NCI-H748 (cell line): ENCODE data around the gene CAPN1.
"Not testable (repeated sequence)": the region's sequence is repeated elsewhere in the genome, so short reads cannot be mapped to it uniquely, and the experiment has no call there.

Experiments
- DNase-seq: peaks from one replicate; lab custom pipeline; 2025; ENCODE audit not compliant: unreplicated experiment; lab: John Stamatoyannopoulos, UW

Gene CAPN1

DNA sequence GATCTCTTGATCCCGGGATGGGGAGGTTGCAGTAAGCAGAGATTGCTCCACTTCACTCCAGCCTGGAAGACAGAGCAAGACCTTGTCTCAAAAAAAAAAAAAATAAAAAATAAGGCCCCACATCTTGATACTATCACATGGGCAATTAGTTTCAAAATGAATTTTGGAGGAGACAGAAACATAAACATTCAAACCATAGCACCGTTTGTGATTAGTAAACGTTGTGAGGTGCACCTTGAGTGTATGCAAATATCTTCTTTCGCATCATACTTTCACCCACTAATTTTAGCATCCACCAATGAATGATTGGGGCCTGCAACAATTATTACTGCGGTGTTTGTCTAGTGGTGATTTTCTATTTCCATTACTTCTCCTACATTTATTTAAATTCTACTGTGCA lies 22.7 kb upstream of the CAPN1 start:
- no peak for DNase-seq

DNA sequence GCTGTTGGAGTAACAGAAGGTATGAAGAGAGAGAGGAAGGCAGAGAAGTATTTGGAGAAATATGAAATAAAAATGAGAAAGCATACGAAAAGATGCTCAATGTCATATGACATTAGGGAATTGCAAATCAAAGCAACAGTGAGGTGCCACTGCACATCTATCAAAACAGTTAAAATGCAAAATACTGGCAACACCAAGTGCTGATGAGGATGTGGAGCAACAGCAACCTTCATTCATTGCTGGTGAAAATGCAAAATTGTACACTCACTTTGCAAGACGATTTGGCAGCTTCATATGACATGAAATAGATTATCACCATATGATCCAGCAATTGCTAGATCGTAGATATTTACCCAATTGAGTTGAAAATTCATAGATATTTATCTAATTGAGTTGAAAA lies 21.1 kb upstream of the CAPN1 start:
- no peak for DNase-seq

DNA sequence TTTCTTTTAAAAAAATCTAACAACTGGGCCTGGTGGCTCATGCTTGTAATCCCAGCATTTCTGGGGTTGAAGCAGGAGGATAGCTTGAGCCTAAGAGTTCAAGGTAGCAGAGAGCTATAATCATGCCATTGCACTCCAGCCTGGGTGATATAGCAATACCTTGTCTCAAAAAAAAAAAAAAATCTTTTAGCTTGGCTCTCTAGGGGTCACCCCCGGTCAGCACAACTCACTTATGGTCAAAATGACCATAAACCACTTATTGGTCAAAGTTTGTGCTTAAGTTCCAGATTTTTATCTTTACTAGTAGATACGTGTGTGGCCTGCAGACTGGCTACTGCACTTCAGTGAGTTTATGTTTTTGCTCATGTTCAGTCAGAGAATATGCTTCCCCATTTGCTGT lies 18.0 kb upstream of the CAPN1 start:
- no peak for DNase-seq

DNA sequence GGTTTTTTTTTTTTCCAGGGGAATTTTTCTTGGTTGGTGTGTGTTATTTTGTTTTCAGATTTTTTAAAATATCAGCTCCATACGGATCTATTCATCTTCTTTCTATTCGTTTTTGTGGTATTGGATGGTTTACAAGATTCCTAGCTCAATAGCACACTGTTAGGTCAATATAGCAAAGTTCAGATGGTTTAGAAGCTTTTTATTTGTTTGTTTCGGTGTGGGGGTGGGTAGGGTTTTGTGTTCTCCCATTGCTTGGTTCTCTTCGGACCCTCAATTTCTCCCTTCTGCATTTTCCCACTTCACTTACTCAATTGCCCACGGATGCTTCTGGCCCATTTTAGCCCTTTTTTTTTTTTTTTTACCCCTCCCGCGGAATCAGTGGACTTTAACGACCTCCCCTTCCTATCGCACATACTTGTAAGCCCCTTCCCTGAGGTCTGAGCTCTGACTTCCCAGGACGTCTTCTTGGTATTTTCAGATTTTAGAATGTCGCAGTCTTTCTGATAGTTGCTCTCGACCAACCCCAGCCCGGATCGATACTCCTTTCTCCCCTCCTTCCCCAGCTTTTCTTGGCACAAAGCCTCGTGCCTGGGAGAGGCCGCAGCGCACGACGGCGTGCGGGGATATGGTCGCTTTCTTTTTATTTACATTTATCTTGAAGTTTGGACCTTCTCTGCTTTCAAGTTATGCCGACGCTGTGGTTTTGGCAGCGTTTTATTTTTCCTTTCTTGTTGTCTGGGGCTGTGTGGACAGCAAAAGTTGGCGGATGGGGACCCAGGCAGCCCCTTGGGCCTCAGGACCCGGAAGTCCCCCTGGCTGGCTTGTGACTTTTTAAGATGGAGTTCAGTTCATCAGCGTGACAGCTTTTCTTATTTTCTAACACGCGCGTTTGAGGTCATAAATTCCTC lies 16.1 kb upstream of the CAPN1 start:
- DNase-seq: no peak

DNA sequence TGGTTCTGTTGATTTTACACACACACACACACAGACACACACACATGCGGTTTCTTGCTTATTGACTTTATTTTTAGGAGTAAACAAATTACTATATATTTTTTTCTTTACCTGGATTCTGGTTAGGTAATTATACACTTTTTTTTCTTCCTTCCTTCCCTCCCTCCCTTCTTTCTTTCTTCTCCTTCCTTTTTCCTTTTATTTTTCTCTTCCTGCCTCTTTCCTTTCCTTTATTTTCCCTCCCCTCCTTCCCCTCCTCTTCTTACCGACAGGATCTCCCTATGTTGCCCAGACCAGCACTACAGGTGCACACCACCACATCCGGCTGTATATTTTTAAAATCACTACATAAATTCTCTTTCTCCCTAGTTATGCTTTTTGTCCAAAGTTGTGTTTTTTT lies 14.8 kb upstream of the CAPN1 start:
- no peak for DNase-seq

DNA sequence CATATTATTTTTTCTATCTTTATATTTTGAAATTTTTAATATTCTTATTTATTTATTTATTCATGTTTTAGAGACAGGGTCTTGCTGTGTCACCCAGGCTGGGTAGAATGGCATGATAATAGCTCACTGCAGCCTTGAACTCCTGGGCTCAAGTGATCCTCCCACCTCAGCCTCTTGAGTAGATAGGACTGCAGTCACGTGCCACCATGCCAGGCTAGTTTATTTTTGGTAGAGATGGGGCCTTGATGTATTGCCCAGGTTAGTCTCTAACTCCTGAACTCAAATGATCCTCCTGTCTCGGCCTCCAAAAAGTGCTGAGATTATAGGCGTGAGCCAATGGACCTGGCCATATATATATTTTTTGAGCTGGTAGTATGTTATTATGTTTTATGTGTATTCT lies 14.1 kb upstream of the CAPN1 start:
- DNase-seq: no peak

DNA sequence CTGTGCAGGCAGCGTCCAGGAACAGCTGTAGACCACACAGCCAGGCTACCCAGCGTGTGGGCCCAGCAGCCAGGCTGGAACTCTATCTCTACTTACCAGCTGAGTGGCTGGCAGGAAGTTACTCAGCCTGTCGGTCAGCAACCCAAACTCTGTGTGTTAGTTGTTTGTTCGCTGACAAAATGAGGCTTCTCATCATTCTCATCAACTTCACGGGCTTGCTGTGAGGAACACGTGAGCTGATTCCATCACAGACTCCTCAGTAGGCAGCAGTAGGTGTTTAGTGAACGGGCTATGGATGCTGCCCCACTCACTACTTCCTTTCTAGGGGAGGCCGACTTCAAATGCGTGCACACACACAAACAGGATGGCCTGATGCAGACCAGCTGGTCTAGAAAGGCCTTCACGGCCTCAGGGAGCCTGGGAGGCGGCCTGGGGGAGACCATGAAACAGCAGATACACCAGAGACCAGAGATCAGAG lies 12.5 kb upstream of the CAPN1 start:
- DNase-seq: no peak

DNA sequence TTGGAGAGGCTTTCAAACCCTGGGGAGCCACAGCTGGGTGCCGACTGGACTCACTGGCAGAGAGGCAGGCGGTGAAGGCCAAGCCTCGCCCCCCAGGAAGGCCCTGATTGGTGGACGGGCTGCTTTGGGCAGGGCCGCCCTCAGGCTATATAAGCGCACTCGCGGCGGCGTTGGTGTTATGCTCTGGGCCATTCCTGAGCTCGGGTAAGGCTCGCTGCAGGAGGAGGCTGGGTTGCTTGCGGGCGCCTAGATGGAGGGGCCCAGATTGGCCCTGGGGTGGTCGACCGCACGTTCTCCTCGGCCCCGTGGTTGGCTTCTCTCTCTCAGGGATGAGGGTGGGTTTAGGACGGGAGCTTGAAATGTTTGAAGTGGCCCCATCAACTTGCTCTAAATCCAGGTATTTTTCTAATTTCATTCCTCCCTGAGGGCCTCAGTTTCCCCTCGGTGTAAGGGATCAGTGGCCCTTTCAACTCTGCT lies 11.6 kb upstream of the CAPN1 start, which contains the start of gene SPDYC:
TSS of gene SPDYC (plus strand) at position 176 of the 477 bp plus-strand sequence. CDS start 1,125 bp downstream, outside the sequence.
- no peak for DNase-seq

DNA sequence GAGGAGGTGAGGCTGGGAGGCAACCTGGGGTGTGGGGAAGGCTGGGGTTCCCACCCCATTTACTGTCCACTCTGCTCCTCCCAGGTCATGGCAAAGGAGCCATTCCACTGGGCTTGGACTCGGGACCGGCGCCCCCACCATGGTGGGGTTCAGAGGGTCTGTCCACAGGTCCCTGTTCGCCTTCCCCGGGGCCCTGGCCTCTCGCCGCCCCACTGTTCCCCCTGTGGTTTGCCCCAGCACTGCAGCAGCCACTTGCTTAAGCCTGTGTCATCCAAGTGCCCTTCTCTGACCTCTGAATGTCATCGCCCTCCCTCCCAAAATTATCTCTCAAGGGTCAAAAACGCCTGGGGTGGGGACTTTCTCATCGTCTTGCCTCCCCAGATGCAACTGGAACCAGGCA lies 9.1 kb upstream of the CAPN1 start:
- DNase-seq: no peak

DNA sequence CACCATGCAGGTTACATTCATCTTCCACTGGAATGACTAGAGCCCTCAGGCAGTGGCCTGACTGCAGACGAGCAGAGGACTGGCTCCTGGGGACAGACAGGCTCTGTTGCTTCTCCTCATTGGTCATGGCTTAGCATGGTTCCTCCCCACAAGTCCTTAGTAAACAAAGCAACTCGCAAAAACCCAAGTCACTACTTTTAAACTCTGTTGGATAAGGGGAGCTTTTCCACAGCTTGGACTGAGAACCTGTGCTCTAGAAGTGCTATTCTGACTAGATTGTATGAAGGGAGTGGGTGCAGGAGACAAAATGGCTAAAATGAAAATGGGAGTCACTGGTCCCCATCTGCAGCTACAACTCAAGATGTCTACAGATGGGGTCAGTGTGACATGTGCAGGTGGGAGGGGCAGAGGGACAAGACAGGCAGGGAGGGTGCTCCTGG lies 7.1 kb upstream of the CAPN1 start:
- DNase-seq: not testable (repeated sequence)

DNA sequence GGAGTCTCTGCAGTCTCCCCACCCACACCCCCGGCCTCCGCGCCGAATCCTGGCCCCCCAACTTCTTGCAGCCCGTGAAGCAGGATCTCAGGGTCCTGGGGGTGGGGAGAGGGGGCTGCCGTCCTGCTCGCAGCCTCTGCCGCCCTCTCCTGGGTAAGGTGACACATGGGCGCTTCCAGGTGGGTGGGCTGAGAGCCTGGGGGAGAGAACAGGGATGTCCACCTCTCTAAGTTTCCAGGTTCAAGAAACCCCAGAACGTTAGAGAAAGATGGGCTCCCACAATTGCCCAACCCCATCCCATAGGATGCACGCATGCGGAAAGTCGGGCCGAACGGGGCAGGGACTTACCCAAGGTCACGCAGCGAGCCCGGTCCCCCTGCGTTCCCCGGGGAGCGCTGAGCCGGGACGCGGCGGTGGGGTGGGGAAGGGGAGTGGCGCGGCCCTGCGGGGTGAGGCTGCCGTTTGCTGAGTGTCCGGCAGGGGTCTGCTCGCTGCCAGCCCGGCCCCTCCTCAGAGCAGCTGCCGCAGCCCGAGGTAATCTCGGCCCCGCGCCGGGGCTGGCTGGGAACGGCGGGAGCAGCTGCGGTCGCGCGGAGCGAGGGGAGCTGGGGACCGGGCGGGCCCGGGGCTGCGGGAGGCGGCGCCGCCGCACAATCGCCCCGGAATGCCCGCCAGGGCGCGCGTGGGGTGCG lies 705 bp upstream of the CAPN1 start:
- peak; percentile 77 for DNase-seq

DNA sequence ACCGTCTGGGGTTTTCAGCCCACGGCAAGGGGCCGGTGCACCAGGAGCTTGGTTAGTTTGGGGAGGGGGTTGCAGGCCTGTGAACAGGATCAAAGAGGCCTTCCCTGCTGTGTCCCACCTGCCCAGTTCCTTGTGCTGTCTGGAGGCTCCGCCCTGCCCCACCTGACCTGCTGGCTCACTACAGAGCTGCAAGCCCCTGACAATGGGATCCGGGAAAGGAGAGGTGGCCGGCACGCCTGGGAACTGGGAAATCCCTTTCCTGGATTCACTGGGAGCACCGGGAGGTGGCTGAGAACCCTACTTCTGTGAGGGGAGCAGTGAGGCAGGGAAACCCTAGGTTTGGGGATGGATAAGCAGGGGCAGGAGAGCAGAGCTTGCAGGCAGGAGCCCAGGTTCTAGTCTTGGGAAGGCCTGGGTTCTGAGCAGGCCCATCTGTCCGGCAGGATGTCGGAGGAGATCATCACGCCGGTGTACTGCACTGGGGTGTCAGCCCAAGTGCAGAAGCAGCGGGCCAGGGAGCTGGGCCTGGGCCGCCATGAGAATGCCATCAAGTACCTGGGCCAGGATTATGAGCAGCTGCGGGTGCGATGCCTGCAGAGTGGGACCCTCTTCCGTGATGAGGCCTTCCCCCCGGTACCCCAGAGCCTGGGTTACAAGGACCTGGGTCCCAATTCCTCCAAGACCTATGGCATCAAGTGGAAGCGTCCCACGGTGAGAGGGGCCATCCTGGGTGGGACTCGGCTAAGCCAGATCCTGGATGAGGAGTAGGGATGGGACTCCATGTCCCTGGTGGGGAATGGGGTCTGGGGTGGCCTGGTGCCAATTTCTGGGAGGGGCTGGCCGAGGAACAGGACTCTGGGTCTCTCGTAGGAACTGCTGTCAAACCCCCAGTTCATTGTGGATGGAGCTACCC lies 786 bp downstream of the CAPN1 start:
- DNase-seq: peak; percentile 70

DNA sequence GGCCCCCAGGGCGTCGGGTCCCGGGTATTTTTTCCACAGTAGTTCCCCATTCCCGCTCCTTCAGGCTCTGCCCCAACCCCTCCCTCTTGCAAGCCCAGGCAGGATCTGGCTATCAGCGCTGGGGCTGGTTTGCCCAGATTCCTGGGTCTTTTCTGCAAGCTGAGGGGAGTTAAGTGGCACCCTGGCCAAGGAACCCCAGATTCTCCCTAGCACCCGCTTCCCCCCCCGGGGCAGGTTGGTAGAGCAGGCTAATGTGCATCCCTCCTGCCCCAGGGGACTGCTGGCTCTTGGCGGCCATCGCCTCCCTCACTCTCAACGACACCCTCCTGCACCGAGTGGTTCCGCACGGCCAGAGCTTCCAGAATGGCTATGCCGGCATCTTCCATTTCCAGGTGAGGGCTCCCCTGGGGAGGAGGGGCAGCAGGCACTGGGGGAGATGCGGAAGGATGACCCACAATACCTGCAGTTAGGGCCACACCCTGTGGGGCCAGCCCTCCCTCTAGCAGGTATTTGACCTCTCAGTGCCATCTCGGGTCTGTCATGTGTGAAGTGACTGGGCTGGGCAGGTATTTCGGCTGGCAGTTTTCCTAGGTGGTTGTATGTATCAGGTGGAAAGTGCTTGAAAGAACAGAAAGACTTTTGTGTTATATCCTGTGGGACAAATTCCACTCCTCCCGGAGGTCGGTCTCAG lies 1.6 kb downstream of the CAPN1 start:
- DNase-seq: no peak

DNA sequence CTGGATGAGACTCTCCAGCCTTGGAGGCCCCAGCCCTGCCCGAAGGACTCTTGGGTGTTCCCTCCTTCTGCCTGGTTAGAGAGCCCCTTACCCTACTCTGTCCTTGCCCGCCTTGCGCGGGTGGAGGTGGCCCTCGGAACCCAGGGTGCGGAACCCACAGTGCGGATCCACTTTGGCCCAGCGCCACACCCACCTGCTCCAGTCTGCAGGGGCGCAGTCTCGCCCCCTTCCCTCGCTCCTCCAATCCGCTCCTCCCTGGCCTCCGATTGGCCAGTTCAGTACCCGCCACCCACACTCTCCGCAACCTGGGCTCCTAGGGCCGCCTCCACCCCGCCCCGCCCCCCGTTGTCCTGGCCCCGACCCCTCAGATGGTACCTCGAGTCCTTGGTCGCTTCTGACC lies 2.4 kb downstream of the CAPN1 start:
- DNase-seq: no peak

DNA sequence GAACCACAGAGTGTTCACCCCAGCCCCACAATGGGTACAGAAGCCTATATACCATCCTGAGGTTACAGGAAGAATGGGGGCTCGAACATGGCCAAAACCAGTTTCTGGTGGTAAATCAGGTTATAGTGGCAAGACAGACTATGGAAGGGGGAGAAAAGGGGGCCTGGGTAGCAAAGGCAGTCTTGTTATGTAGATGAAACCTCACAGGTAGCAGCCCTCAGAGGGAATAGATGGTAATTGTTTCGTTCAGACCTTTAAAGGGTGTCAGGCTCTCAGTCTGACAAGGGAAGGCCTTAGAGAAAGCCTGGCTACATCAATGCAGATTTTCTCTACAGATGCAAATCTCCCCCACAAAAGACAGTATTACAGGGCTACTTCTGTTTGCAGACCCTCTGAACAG lies 3.4 kb downstream of the CAPN1 start:
- no peak for DNase-seq

DNA sequence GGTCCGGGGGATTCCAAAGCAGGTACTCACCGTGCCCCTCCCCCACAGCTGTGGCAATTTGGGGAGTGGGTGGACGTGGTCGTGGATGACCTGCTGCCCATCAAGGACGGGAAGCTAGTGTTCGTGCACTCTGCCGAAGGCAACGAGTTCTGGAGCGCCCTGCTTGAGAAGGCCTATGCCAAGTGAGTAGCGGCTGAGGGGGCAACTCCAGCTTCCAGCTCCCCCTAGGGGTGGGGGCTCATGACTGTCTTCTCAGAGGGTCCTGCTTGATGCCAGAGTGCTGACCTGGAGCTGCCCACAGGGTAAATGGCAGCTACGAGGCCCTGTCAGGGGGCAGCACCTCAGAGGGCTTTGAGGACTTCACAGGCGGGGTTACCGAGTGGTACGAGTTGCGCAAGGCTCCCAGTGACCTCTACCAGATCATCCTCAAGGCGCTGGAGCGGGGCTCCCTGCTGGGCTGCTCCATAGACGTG lies 4.2 kb downstream of the CAPN1 start:
- no peak for DNase-seq

DNA sequence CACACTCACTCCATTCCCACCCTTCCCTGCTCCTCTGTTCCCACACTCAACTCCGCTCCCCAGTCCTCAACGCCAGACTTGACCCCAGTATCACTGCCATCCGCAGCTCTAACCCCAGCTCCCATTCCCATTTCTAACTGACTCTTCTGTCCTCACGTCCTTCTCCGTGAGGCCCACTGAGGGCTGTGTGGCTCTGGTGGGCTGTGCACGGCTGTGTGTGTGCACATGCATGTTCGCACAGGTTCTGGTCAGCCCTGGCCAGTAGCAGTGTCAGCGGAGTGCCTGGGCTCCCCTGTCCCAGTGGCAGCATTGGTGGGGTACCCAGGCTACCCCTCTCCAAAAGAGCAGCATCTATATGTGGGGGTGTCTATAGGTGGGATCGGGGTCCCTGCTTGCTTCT lies 5.0 kb downstream of the CAPN1 start:
- no peak for DNase-seq

DNA sequence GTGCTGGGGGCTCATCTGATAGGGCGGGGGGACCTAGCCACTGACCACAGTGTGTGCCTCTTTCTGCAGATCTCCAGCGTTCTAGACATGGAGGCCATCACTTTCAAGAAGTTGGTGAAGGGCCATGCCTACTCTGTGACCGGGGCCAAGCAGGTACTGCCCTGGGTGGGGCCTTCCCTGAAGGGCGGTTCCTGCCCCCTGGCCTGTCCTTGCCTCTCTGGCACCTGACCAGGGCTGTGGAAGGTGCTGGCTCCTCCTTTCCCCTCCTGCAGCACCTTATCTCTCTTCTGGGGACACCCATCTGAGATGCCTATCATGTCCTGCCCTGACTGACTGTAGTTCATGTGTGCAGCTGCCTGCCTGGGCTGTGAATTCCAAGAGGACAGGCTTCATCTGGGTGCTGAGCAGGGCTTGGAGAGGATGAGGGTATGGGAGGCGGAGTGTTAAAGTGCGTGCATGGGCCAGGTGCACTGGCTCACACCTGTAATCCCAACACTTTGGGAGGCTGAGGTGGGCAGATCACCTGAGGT lies 5.5 kb downstream of the CAPN1 start:
- DNase-seq: no peak

DNA sequence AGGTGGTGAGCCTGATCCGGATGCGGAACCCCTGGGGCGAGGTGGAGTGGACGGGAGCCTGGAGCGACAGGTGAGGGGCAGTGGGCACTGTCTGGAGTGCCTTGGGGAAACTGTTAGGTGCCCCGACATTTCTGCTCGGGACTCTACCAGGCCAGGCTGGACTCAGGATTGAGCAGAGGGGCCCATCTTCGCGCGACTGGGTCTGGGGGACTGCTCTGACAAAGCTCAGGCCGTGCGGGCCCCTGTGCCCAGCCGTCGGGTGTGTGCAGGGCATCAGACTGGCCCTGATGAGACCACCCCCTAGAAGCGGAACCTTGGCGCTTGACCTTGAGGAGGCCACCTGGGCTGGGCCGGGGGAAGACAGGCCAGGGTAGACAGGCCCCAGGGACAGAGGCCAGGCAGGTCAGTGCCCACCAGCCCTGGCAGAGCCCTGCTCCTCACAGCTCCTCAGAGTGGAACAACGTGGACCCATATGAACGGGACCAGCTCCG lies 6.3 kb downstream of the CAPN1 start:
- no peak for DNase-seq

DNA sequence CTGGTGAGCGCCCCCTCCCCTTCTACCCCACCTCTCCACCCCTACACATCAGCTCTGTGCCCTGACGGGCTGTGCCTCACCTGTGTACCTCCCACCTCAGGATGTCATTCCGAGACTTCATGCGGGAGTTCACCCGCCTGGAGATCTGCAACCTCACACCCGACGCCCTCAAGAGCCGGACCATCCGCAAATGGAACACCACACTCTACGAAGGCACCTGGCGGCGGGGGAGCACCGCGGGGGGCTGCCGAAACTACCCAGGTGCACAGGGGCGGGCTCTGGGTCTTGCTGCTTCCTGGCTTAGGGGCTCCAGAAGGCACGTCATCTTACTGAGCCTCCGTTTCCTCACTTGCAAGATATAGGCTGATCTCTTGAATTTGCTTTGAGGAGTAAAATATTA lies 6.8 kb downstream of the CAPN1 start:
- no peak for DNase-seq
